NCI-H1694 treated with DMSO at 0.1 percent for 48 hours (cell line): ENCODE measurements around the gene SEC23B.
A peak's percentile ranks its signal among the peaks of the same experiment; 100 is the strongest.
"Not testable (repeated sequence)": the region's sequence is repeated elsewhere in the genome, so short reads cannot be mapped to it uniquely, and the experiment has no call there.

Experiments
- DNase-seq: peaks from one replicate; lab custom pipeline; 2025; lab: John Stamatoyannopoulos, UW

Gene SEC23B

GRCh38 chr20:18526761-18527160 is 19.0 kb downstream of the SEC23B start:
- not testable (repeated sequence) for DNase-seq

- DNase-seq: no peak
Measured at GRCh38 chr20:18527339-18527738, 19.6 kb downstream of the SEC23B start.

GRCh38 chr20:18527836-18528235 is 20.1 kb downstream of the SEC23B start:
- DNase-seq: no peak

GRCh38 chr20:18529041-18529440 is 21.3 kb downstream of the SEC23B start:
- DNase-seq: no peak

GRCh38 chr20:18532626-18533025 is 24.9 kb downstream of the SEC23B start:
- no peak for DNase-seq

GRCh38 chr20:18533491-18533890 is 25.8 kb downstream of the SEC23B start:
- no peak for DNase-seq

GRCh38 chr20:18533978-18534644 is 26.4 kb downstream of the SEC23B start:
- DNase-seq: no peak

- no peak for DNase-seq
Measured at GRCh38 chr20:18537651-18538050, 29.9 kb downstream of the SEC23B start.

- DNase-seq: no peak
Measured at GRCh38 chr20:18541741-18542140, 34.0 kb downstream of the SEC23B start.

- no peak for DNase-seq
Measured at GRCh38 chr20:18543216-18543615, 35.5 kb downstream of the SEC23B start.

- DNase-seq: no peak
Measured at GRCh38 chr20:18543932-18544331, 36.2 kb downstream of the SEC23B start.

- no peak for DNase-seq
Measured at GRCh38 chr20:18545566-18545965, 37.8 kb downstream of the SEC23B start.

- no peak for DNase-seq
Measured at GRCh38 chr20:18548465-18548864, 40.7 kb downstream of the SEC23B start.

- DNase-seq: no peak
Measured at GRCh38 chr20:18553746-18554145, 46.0 kb downstream of the SEC23B start.

- DNase-seq: peak; percentile 64
Measured at GRCh38 chr20:18566892-18567738, 59.4 kb downstream of the SEC23B start, which contains the start of gene SMIM26. TSS of gene SMIM26 (plus strand) at chr20:18567432. CDS start at chr20:18567479, 47 bp downstream.

- DNase-seq: no peak
Measured at GRCh38 chr20:18567739-18568091, 60.0 kb downstream of the SEC23B start.

- no peak for DNase-seq
Measured at GRCh38 chr20:18571009-18571408, 63.3 kb downstream of the SEC23B start.

GRCh38 chr20:18571578-18571977 is 63.8 kb downstream of the SEC23B start:
- no peak for DNase-seq

- DNase-seq: no peak
Measured at GRCh38 chr20:18577942-18578341, 70.2 kb downstream of the SEC23B start.

GRCh38 chr20:18578581-18578980 is 70.8 kb downstream of the SEC23B start:
- DNase-seq: no peak

- DNase-seq: no peak
Measured at GRCh38 chr20:18580012-18580411, 72.3 kb downstream of the SEC23B start.

GRCh38 chr20:18585134-18585533 is 77.4 kb downstream of the SEC23B start:
- DNase-seq: no peak
